Measurements from ENCODE around the gene TTYH3. TPM values are rescaled to one million over a fixed set of nuclear protein-coding genes. Genes with fewer than 3 reads are reported as not detected.

The TTYH3 gene
- total and polyA plus RNA-seq, 10 donors, result 11.9 to 158 (median 72.8) TPM

DNA sequence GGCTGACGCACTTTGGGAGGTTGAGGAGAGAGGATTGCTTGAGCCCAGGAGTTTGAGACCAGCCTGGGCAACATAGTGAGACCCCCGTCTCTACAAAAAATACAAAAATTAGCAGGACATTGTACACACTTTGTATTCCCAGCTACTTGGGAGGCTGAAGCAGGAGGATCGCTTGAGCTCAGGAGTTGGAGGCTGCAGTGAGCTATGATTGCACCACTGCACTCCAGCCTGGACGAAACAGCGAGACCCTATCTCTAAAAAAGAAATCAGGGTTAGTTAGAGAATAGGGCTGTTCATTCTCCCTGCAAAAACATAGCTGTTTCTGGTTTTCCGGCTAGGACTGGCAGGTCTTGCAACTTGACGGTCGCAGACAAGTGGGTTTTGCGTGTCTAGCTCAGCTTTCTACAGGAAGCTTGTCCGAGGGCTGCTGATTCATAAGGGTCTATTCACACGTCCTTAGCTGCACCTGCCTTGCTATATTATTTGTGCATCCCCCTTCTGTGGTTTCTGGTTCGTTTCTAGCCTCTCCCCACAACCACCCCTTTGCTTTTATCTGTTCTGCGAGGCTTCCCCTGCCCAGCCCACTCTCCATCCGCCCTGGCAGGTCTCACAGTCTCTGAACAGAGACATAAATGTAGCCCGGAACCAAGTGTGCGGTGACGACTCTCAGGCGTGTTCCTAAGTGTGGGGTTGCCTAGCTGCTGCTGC, 66.9 kb downstream of the TTYH3 start:
- Histone ChIP-seq H3K27me3 (replicated peaks in 1 of 7) (peaks cover 0 to 24% (median 0%) of the 10 kb centered on the region in 7 donors), H3K27ac (no peak overlapping the region), H3K4me3 (peak overlapping the region in 1 of 8 donors; percentile 40), H3K9me3 (no peaks in the 10 kb centered on the region), H3K4me1 (peaks cover 0 to 26% (median 12%) of the 10 kb centered on the region in 6 donors), H3K36me3 (no peaks in the 10 kb centered on the region)
- no peak for TF ChIP-seq POLR2AphosphoS5 (IDR thresholded peaks at IDR 0.05)
- TF ChIP-seq, protein P1, sequence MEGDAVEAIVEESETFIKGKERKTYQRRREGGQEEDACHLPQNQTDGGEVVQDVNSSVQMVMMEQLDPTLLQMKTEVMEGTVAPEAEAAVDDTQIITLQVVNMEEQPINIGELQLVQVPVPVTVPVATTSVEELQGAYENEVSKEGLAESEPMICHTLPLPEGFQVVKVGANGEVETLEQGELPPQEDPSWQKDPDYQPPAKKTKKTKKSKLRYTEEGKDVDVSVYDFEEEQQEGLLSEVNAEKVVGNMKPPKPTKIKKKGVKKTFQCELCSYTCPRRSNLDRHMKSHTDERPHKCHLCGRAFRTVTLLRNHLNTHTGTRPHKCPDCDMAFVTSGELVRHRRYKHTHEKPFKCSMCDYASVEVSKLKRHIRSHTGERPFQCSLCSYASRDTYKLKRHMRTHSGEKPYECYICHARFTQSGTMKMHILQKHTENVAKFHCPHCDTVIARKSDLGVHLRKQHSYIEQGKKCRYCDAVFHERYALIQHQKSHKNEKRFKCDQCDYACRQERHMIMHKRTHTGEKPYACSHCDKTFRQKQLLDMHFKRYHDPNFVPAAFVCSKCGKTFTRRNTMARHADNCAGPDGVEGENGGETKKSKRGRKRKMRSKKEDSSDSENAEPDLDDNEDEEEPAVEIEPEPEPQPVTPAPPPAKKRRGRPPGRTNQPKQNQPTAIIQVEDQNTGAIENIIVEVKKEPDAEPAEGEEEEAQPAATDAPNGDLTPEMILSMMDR (IDR thresholded peaks at IDR 0.05 in 8 of 11, conservative IDR thresholded peaks at IDR 0.05 in 3 of 11), result no peak
- no peak for TF ChIP-seq POLR2A (IDR thresholded peaks at IDR 0.05)
- intact Hi-C loops (cut with DNase I; ENCODE audit: low total_unique reads), result no loop called here
- 30 to 42% (median 39%) methylated on average over 18 of the region's 18 CpGs for WGBS, 5 donors
- DNase-seq, result peak; percentile 82

DNA sequence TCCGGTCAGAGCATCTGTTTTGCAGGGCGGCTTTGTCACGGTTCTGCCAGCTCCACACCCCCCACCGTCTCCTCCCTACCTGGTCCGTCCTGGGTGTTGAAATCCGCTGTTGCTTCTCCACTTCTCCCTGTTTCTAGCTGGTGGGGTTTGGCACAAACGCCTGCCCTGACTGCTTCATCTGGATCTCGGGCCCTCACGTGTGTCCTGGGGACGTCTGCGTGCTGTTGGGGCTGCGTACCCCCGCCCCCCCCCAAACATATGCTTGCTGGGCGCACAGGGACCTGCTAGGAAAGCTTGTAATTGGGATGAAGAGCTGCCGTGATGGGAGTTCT, 67.5 kb downstream of the TTYH3 start:
- Histone ChIP-seq H3K36me3 (no peaks in the 10 kb centered on the region), H3K27ac (no peak overlapping the region), H3K27me3 (replicated peaks in 1 of 7) (peaks cover 0 to 24% (median 0%) of the 10 kb centered on the region in 7 donors), H3K9me3 (no peaks in the 10 kb centered on the region), H3K4me3 (peak overlapping the region in 1 of 8 donors; percentile 40), H3K4me1 (peaks cover 0 to 26% (median 12%) of the 10 kb centered on the region in 6 donors)
- DNase-seq, result no peak
- TF ChIP-seq, protein P1 (IDR thresholded peaks at IDR 0.05 in 8 of 11, conservative IDR thresholded peaks at IDR 0.05 in 3 of 11), result no peak
- TF ChIP-seq POLR2AphosphoS5 (IDR thresholded peaks at IDR 0.05) (no peak), POLR2A (IDR thresholded peaks at IDR 0.05) (no peak)
- intact Hi-C loops (cut with DNase I; ENCODE audit: low total_unique reads), result no loop called here
- 37 to 52% (median 46%) methylated on average over 14 to 15 of the region's 15 CpGs for WGBS, 5 donors

DNA sequence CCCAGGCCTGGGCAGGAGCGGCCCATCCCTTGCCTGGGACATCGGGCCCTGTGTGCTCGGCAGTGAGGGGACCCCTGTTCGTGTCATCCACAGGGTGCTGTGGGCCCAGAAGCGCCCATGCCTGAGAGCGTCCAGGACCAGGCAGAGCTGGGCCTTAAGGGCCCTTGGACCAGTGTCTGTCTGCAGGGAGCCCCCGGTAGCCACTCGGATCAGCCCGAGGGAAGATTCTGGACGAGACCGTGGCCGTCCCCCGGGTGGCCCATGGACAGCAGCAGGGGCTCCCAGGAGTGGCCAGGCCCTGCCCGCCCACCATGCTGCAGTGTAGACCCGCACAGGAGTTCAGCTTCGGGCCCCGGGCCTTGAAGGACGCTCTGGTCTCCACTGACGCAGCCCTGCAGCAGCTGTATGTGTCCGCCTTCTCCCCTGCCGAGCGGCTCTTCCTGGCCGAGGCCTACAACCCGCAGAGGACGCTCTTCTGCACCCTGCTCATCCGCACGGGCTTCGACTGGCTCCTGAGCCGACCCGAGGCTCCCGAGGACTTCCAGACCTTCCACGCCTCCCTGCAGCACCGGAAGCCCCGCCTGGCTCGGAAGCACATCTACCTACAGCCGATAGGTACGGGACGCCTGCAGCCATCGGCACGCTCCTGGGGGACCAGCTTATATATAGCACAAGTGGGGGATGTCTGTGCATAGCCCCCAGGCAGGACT, 68.5 kb downstream of the TTYH3 start:
- Histone ChIP-seq H3K4me3 (no peak overlapping the region), H3K27ac (no peak overlapping the region), H3K9me3 (no peaks in the 10 kb centered on the region), H3K4me1 (peaks cover 0 to 26% (median 12%) of the 10 kb centered on the region in 6 donors), H3K27me3 (replicated peaks in 1 of 7) (peaks cover 0 to 24% (median 0%) of the 10 kb centered on the region in 7 donors), H3K36me3 (no peaks in the 10 kb centered on the region)
- no peak for DNase-seq
- intact Hi-C loops (cut with DNase I; ENCODE audit: low total_unique reads), result no loop called here
- WGBS, 5 donors, result 93 to 97% (median 95%) methylated on average over 18 to 40 of the region's 40 CpGs
- TF ChIP-seq POLR2A (IDR thresholded peaks at IDR 0.05) (no peak), POLR2AphosphoS5 (IDR thresholded peaks at IDR 0.05) (no peak)
- TF ChIP-seq, protein P1 (IDR thresholded peaks at IDR 0.05 in 8 of 11, conservative IDR thresholded peaks at IDR 0.05 in 3 of 11), result no peak

DNA sequence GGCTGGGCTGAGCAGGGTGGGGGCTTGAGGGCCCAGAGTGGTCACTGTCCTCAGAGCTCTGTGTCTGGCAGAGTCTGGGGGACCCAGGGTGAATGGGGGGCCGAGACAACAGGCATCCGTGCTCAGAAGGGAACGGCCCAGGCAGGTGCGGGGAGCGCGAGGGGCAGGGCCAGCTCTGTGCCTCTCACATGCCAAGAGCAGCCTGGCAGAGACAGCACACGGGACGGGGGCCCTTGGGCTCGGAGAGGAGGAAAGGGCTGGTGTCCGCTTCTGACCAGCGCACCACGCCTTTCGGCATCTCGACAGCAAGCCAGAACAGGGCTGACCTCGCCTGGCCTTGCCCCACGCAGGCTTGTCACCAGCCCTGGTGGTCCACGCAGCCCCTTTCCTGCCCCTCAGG, 69.6 kb downstream of the TTYH3 start:
- Histone ChIP-seq H3K4me1 (peaks cover 0 to 26% (median 12%) of the 10 kb centered on the region in 6 donors), H3K27ac (no peak overlapping the region), H3K9me3 (no peaks in the 10 kb centered on the region), H3K27me3 (replicated peaks in 1 of 7) (peaks cover 0 to 24% (median 0%) of the 10 kb centered on the region in 7 donors), H3K36me3 (no peaks in the 10 kb centered on the region), H3K4me3 (no peak overlapping the region)
- intact Hi-C loops (cut with DNase I; ENCODE audit: low total_unique reads), result no loop called here
- 89 to 95% (median 94%) methylated on average over 12 to 17 of the region's 17 CpGs for WGBS, 5 donors
- no peak for DNase-seq
- no peak for TF ChIP-seq POLR2AphosphoS5 (IDR thresholded peaks at IDR 0.05)
- no peak for TF ChIP-seq POLR2A (IDR thresholded peaks at IDR 0.05)
- TF ChIP-seq, protein P1 (IDR thresholded peaks at IDR 0.05 in 8 of 11, conservative IDR thresholded peaks at IDR 0.05 in 3 of 11), result no peak

Measured in spleen (tissue), 11 donors.